Left lung (tissue), 10 donors: ENCODE data around the gene CSRNP3. TPM values are rescaled to one million over a fixed set of nuclear protein-coding genes. Genes with fewer than 3 reads are reported as not detected.

ENCODE experiments used
- ATAC-seq: fragments of 200-7000 bp; cut with Tn5 transposase; one replicate; pipeline ENCODE4 v1.9.1; 2020; ENCODE audit warnings: moderate library complexity
- DNase-seq, 4 donors: peaks; one replicate each; pipeline ENCODE4 v3.0.0-alpha.2; 2013 to 2020
- H3K27ac ChIP-seq, 2 donors: fragments of 200-600 bp; sonication (generic) in 1 of 2; one replicate each; pipeline versions ENCODE4 v1.5.0 to v1.8.0; 2020 to 2021
- H3K27me3 ChIP-seq, 2 donors: fragments of 200-600 bp; sonication (generic) in 1 of 2; one replicate each; pipeline versions ENCODE4 v1.5.0 to v1.8.0; 2020 to 2021
- H3K36me3 ChIP-seq, 2 donors: fragments of 200-600 bp; sonication (generic) in 1 of 2; one replicate each; pipeline versions ENCODE4 v1.5.0 to v1.8.0; 2020 to 2021
- H3K4me1 ChIP-seq, 2 donors: fragments of 200-600 bp; one replicate each; pipeline ENCODE4 v1.8.0; 2021
- H3K4me3 ChIP-seq, 2 donors: fragments of 200-600 bp; sonication (generic) in 1 of 2; one replicate each; pipeline versions ENCODE4 v1.5.0 to v1.8.0; 2020 to 2021; ENCODE audit warnings: mild to moderate bottlenecking in 1 of 2
- H3K9me3 ChIP-seq, 2 donors: fragments of 200-600 bp; sonication (generic) in 1 of 2; one replicate each; pipeline versions ENCODE4 v1.5.0 to v1.8.0; 2020 to 2021
- intact Hi-C, 2 donors: fragments of 100-400 bp; cut with DNase I; formaldehyde crosslinking; loops; one replicate each; pipeline versions ENCODE4 v1.11.2 to v1.14.2; 2022
- polyA plus RNA-seq, 6 donors: library from polyadenylated mRNA; unstranded; fragments of 120-200 nt; gene quantifications; one replicate each; pipeline ENCODE4 v1.2.1, GENCODE V29; 2013; ENCODE audit not compliant: insufficient read length in 6 of 6
- total RNA-seq, 2 donors: library from RNA; stranded (reverse); fragmentation: NEBNext Ultra II Directional; extraction: Animal tissue kit (Norgen Biotek cat#: 25700); gene quantifications; one replicate each; pipeline ENCODE4 v1.2.1, GENCODE V29; 2021
- TF ChIP-seq, protein P1 (sequence below), 2 donors: fragments of 200-600 bp; sonication (generic) in 1 of 2; IDR thresholded peaks; one replicate each; pipeline versions ENCODE4 v1.5.0 to v1.8.0; 2021; ENCODE audit warnings: antibody characterized with exemption in 2 of 2
- donor health status: DM: no; HTN: yes; CAD: no.
- donor health status: DM: no; HTN: no; CAD: no.

The CSRNP3 gene
- total and polyA plus RNA-seq, 8 donors: 1.5 to 11.4 (median 8.3) TPM

DNA sequence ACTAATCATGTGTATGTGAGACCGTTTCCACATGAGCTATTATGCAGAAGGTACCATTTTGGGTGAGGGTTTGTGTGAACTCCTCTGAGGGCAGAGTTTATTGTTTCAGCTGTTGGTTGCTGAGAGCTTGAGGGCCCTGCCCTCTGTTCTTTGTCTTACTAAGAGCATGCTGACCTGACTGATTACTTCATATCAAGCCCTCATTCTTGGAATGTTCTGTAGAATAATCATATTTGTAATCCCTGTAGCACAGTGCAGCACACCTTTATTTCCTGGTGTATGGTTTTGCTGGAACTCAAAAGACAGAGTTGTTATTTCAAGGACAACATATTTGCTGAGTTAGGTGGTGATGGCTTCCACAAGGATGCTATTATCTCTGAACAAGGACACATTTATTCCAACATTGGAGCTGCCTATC lies 206.1 kb downstream of the CSRNP3 start:
- TF ChIP-seq, protein P1, sequence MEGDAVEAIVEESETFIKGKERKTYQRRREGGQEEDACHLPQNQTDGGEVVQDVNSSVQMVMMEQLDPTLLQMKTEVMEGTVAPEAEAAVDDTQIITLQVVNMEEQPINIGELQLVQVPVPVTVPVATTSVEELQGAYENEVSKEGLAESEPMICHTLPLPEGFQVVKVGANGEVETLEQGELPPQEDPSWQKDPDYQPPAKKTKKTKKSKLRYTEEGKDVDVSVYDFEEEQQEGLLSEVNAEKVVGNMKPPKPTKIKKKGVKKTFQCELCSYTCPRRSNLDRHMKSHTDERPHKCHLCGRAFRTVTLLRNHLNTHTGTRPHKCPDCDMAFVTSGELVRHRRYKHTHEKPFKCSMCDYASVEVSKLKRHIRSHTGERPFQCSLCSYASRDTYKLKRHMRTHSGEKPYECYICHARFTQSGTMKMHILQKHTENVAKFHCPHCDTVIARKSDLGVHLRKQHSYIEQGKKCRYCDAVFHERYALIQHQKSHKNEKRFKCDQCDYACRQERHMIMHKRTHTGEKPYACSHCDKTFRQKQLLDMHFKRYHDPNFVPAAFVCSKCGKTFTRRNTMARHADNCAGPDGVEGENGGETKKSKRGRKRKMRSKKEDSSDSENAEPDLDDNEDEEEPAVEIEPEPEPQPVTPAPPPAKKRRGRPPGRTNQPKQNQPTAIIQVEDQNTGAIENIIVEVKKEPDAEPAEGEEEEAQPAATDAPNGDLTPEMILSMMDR (IDR thresholded peaks at IDR 0.05): no peak
- no peaks in the 10 kb centered on the region for H3K27me3 ChIP-seq
- H3K36me3 ChIP-seq: no peaks in the 10 kb centered on the region
- no peak overlapping the region for H3K4me3 ChIP-seq
- no peaks in the 10 kb centered on the region for H3K4me1 ChIP-seq
- peak; percentile 32 for ATAC-seq
- intact Hi-C loops: no loop called here
- DNase-seq: no peak
- H3K27ac ChIP-seq: no peak overlapping the region
- H3K9me3 ChIP-seq: no peaks in the 10 kb centered on the region

DNA sequence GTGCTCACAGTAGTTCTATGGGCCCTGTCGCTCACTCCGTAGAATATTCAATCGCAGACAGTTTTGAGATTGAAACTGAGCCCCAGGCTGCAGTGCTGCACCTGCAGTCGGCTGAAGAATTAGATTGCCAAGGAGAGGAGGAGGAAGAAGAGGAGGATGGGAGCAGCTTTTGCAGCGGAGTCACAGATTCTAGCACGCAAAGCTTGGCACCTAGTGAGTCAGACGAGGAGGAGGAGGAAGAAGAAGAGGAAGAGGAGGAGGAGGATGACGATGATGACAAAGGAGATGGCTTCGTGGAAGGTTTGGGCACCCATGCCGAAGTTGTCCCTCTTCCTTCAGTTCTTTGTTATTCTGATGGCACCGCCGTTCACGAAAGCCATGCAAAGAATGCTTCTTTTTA lies 209.4 kb downstream of the CSRNP3 start:
- H3K27me3 ChIP-seq: no peaks in the 10 kb centered on the region
- TF ChIP-seq, protein P1 (IDR thresholded peaks at IDR 0.05): no peak
- H3K27ac ChIP-seq: no peak overlapping the region
- ATAC-seq (no peak), DNase-seq (no peak)
- no peaks in the 10 kb centered on the region for H3K36me3 ChIP-seq
- H3K4me1 ChIP-seq: peaks cover 0 to 7% of the 10 kb centered on the region in 2 donors
- no peaks in the 10 kb centered on the region for H3K9me3 ChIP-seq
- intact Hi-C loops: no loop called here
- H3K4me3 ChIP-seq: no peak overlapping the region

DNA sequence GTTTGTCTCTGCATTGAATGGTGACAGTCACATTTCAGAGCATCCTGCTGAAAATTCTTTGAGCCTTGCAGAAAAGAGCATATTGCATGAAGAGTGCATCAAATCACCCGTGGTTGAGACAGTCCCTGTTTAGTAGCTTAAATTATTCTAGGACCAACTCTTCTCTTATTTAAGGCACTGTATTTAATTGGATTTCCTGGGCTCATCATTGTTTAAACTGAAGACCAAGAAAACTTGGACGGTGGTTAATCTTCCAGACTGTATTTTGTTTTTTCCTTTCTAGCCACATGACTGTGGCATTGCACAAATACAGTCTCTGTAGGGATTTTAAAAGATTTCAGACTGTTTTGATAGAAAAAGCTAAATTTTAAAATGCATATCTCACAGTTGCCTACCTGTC lies 210.1 kb downstream of the CSRNP3 start:
- Histone ChIP-seq H3K27ac (no peak overlapping the region), H3K9me3 (no peaks in the 10 kb centered on the region), H3K4me1 (peaks cover 0 to 7% of the 10 kb centered on the region in 2 donors), H3K27me3 (no peaks in the 10 kb centered on the region), H3K4me3 (no peak overlapping the region), H3K36me3 (no peaks in the 10 kb centered on the region)
- DNase-seq: no peak
- intact Hi-C loops: no loop called here
- no peak for ATAC-seq
- TF ChIP-seq, protein P1 (IDR thresholded peaks at IDR 0.05): no peak

- Histone ChIP-seq H3K27me3 (no peaks in the 10 kb centered on the region), H3K4me1 (peaks cover 0 to 7% of the 10 kb centered on the region in 2 donors), H3K27ac (no peak overlapping the region), H3K9me3 (no peaks in the 10 kb centered on the region), H3K36me3 (no peaks in the 10 kb centered on the region), H3K4me3 (no peak overlapping the region)
- ATAC-seq (peak; percentile 97), DNase-seq (peak in 1 of 4 donors; percentile 7)
- intact Hi-C loops: no loop called here
- TF ChIP-seq, protein P1 (IDR thresholded peaks at IDR 0.05): no peak
Measured at GRCh38 chr2:165681841-165682240, 212.3 kb downstream of the CSRNP3 start.

- TF ChIP-seq, protein P1 (IDR thresholded peaks at IDR 0.05): no peak
- no peak overlapping the region for H3K27ac ChIP-seq
- ATAC-seq: peak; percentile 19
Measured at GRCh38 chr2:165682546-165682945, 213.0 kb downstream of the CSRNP3 start.

More at GRCh38 chr2:165682546-165682945, 213.0 kb downstream of the CSRNP3 start:
- no peaks in the 10 kb centered on the region for H3K27me3 ChIP-seq
- no peak overlapping the region for H3K4me3 ChIP-seq
- no peaks in the 10 kb centered on the region for H3K36me3 ChIP-seq
- intact Hi-C loops: no loop called here
- H3K4me1 ChIP-seq: peaks cover 0 to 7% of the 10 kb centered on the region in 2 donors
- peak in 1 of 4 donors; percentile 12 for DNase-seq
- H3K9me3 ChIP-seq: no peaks in the 10 kb centered on the region
